HFFc6 (cell line): ENCODE measurements around the gene MCC. TPM values are rescaled to one million over a fixed set of nuclear protein-coding genes. Genes with fewer than 3 reads are reported as not detected.

ENCODE experiments used
- DNase-seq: peaks from one replicate; pipeline ENCODE4 v3.0.0-alpha.2; 2018
- H3K27ac Mint-ChIP-seq: 2 replicates; pipeline ENCODE4 v1.8.0; 2020; ENCODE audit warnings: mild to moderate bottlenecking, mixed read lengths
- H3K27me3 Mint-ChIP-seq: 2 replicates; pipeline ENCODE4 v1.8.0; 2021; ENCODE audit warnings: mild to moderate bottlenecking, moderate library complexity, mixed read lengths; ENCODE audit not compliant: insufficient read depth
- H3K36me3 Mint-ChIP-seq: 2 replicates; pipeline ENCODE4 v1.8.0; 2021; ENCODE audit warnings: low read depth, mixed read lengths
- H3K4me1 Mint-ChIP-seq: 2 replicates; pipeline ENCODE4 v1.8.0; 2020; ENCODE audit warnings: low read depth, mixed read lengths
- H3K4me3 Mint-ChIP-seq: 2 replicates; pipeline ENCODE4 v1.8.0; 2020; ENCODE audit warnings: mild to moderate bottlenecking, moderate library complexity, mixed read lengths
- H3K9me3 Mint-ChIP-seq: 2 replicates; pipeline ENCODE4 v1.8.0; 2020; ENCODE audit warnings: mild to moderate bottlenecking, mixed read lengths
- CTCF ChIP-seq: fragments of 200-600 bp; sonication (generic); IDR thresholded peaks from 2 replicates; pipeline ENCODE4 v1.5.0; 2021; ENCODE audit warnings: antibody characterized with exemption, mild to moderate bottlenecking
- total RNA-seq, 6 experiments: library from RNA; stranded (reverse); fragmentation: NEBNext Ultra II Directional; extraction: Animal tissue kit (Norgen Biotek cat#: 25700); gene quantifications; 2 replicates in 1 of 6; 3 replicates in 5 of 6; pipeline ENCODE4 v1.2.3, GENCODE V29; 2021

Gene MCC
- total RNA-seq, 6 experiments from 2014 or later: 2.5 to 4.9 (median 3.0) TPM

- no peak for TF ChIP-seq CTCF
- H3K27ac Mint-ChIP-seq: no peak overlapping the region
- peaks cover 35% of the 10 kb centered on the region for H3K4me1 Mint-ChIP-seq
- no peak overlapping the region for H3K4me3 Mint-ChIP-seq
- peaks cover 17% of the 10 kb centered on the region for H3K36me3 Mint-ChIP-seq
- H3K9me3 Mint-ChIP-seq: peaks cover 20% of the 10 kb centered on the region
- no peak for DNase-seq
- peaks cover 16% of the 10 kb centered on the region for H3K27me3 Mint-ChIP-seq
Measured at GRCh38 chr5:113490317-113490716, 2.1 kb upstream of the MCC start.

GRCh38 chr5:113489299-113489698, 1.0 kb upstream of the MCC start:
- Mint-ChIP-seq H3K27ac (peak overlapping the region; percentile 81), H3K36me3 (peaks cover 17% of the 10 kb centered on the region), H3K9me3 (peaks cover 20% of the 10 kb centered on the region), H3K27me3 (peaks cover 14% of the 10 kb centered on the region), H3K4me1 (peaks cover 33% of the 10 kb centered on the region), H3K4me3 (peak overlapping the region; percentile 92)
- DNase-seq: peak; percentile 99
- no peak for TF ChIP-seq CTCF

GRCh38 chr5:113488645-113489184, 462 bp upstream of the MCC start:
- peaks cover 17% of the 10 kb centered on the region for H3K36me3 Mint-ChIP-seq
- TF ChIP-seq CTCF: no peak
- H3K4me3 Mint-ChIP-seq: peak overlapping the region; percentile 92
- peak overlapping the region; percentile 81 for H3K27ac Mint-ChIP-seq
- no peak for DNase-seq
- peaks cover 20% of the 10 kb centered on the region for H3K9me3 Mint-ChIP-seq
- peaks cover 33% of the 10 kb centered on the region for H3K4me1 Mint-ChIP-seq
- peaks cover 14% of the 10 kb centered on the region for H3K27me3 Mint-ChIP-seq

GRCh38 chr5:113487416-113487780, 855 bp downstream of the MCC start:
- Mint-ChIP-seq H3K27me3 (peaks cover 10% of the 10 kb centered on the region), H3K36me3 (peaks cover 17% of the 10 kb centered on the region), H3K4me3 (peak overlapping the region; percentile 92), H3K4me1 (peaks cover 33% of the 10 kb centered on the region), H3K9me3 (peaks cover 20% of the 10 kb centered on the region), H3K27ac (peak overlapping the region; percentile 67; the same call in 1 of the 2 replicates)
- no peak for TF ChIP-seq CTCF
- no peak for DNase-seq

GRCh38 chr5:113480243-113480642, 8.0 kb downstream of the MCC start:
- H3K36me3 Mint-ChIP-seq: no peaks in the 10 kb centered on the region
- no peak overlapping the region for H3K4me3 Mint-ChIP-seq
- H3K9me3 Mint-ChIP-seq: no peaks in the 10 kb centered on the region
- TF ChIP-seq CTCF: no peak
- DNase-seq: no peak
- H3K27me3 Mint-ChIP-seq: peaks cover 1% of the 10 kb centered on the region; the same call in 1 of the 2 replicates
- H3K4me1 Mint-ChIP-seq: no peaks in the 10 kb centered on the region
- no peak overlapping the region for H3K27ac Mint-ChIP-seq
